Large intestine (tissue), 3 donors: ENCODE results near the gene EYS. TPM values are rescaled to one million over a fixed set of nuclear protein-coding genes. Genes with fewer than 3 reads are reported as not detected.
A peak's percentile ranks its signal among the peaks of the same experiment; 100 is the strongest.

Experiments used
- DNase-seq, 2 donors: peaks; one replicate each; pipeline versions ENCODE4 v3.0.0 to v3.0.0-alpha.2; 2013
- H3K27ac ChIP-seq: one replicate; pipeline ENCODE4 v1.5.1; 2013; ENCODE audit warnings: low read length
- H3K27me3 ChIP-seq: 2 replicates; pipeline ENCODE4 v1.6.1; 2013; ENCODE audit warnings: low read length; ENCODE audit not compliant: control insufficient read depth, insufficient read depth
- H3K36me3 ChIP-seq: 2 replicates; pipeline ENCODE4 v1.6.1; 2013; ENCODE audit warnings: low read length; ENCODE audit not compliant: control insufficient read depth, insufficient read depth
- H3K4me1 ChIP-seq: one replicate; pipeline ENCODE4 v1.6.1; 2013; ENCODE audit warnings: low read length; ENCODE audit not compliant: control insufficient read depth, insufficient read depth
- H3K4me3 ChIP-seq: one replicate; pipeline ENCODE4 v1.5.1; 2013; ENCODE audit warnings: low read length
- H3K9me3 ChIP-seq: one replicate; pipeline ENCODE4 v1.6.1; 2013; ENCODE audit warnings: mild to moderate bottlenecking, low read depth, low read length, moderate library complexity; ENCODE audit not compliant: control insufficient read depth
- WGBS: methylation state at CpG from one replicate; pipeline ENCODE4 v1.1.5; 2013; ENCODE audit warnings: low lambda C conversion rate; ENCODE audit not compliant: insufficient coverage; 5-methylcytosine and 5-hydroxymethylcytosine counted together
- polyA plus RNA-seq: library from polyadenylated mRNA; unstranded; fragments of 120-200 nt; gene quantifications from one replicate; pipeline ENCODE4 v1.2.1, GENCODE V29; 2013

Gene EYS
- polyA plus RNA-seq, 1 donor: 0.76 TPM

DNA sequence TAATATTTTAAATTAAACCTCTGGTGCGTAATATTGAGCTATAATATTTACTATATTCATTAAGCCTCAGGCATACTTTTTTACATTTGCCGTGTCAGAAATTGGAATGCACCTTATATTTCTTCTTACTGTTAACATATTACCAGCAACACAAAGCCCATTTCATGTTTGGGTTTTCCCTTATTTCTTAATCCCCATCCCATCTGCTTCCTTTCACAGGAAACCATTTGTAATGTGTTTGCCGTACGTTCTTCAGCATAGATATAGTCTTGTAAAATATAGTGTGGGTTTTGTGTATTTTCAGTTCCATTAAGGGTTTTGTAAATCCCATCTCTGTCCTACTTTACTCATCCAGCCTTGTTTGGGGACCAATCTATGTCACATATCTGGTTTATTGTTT, 6.5 kb downstream of the EYS start:
- DNase-seq: no peak
- 79% methylated on average over 2 of the region's 4 CpGs for WGBS
- Histone ChIP-seq H3K27ac (no peak overlapping the region), H3K9me3 (no peaks in the 10 kb centered on the region), H3K4me3 (no peak overlapping the region), H3K27me3 (no peaks in the 10 kb centered on the region), H3K36me3 (no peaks in the 10 kb centered on the region), H3K4me1 (no peaks in the 10 kb centered on the region)

DNA sequence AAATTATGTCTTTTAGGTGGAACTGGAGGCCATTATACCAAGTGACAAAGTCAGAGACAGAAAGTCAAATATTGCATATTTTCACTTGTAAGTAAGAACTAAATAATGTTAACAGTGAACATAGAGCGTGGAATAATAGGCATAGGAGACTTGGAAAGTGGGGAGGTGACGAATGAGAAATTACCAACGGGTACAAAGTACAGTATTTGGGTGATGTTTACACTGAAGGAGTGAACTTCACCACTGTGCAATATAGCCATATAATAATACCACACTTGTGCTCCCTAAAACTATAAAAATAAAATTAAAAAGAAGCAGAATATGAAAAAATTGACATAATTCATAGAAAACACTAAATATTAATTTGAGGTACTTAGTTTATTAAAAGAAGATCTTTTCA, 14.9 kb downstream of the EYS start:
- Histone ChIP-seq H3K4me3 (no peak overlapping the region), H3K36me3 (no peaks in the 10 kb centered on the region), H3K9me3 (no peaks in the 10 kb centered on the region), H3K27ac (no peak overlapping the region), H3K27me3 (no peaks in the 10 kb centered on the region), H3K4me1 (no peaks in the 10 kb centered on the region)
- DNase-seq: no peak
- 59% methylated on average over 3 of the region's 3 CpGs for WGBS

DNA sequence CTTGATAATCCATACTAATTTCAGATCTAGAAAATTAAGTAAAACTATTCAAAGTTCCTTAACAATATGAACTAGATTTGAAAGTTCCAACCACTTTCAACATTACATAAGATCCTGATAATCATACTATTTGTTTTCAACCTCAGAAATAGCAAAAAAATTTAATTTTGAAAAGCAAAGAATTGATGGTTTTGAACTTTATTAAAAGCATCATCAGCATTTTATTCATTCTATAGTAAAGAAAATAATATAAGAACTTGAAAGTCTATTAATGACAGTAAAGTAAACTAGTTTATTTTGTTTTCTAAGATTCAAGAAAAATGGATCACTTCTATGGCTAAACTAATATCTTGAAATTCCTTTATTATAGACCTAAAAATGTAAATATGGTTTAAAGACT, 26.8 kb downstream of the EYS start:
- DNase-seq: no peak
- Histone ChIP-seq H3K9me3 (no peaks in the 10 kb centered on the region), H3K4me3 (no peak overlapping the region), H3K36me3 (no peaks in the 10 kb centered on the region), H3K27me3 (no peaks in the 10 kb centered on the region), H3K27ac (no peak overlapping the region), H3K4me1 (no peaks in the 10 kb centered on the region)

DNA sequence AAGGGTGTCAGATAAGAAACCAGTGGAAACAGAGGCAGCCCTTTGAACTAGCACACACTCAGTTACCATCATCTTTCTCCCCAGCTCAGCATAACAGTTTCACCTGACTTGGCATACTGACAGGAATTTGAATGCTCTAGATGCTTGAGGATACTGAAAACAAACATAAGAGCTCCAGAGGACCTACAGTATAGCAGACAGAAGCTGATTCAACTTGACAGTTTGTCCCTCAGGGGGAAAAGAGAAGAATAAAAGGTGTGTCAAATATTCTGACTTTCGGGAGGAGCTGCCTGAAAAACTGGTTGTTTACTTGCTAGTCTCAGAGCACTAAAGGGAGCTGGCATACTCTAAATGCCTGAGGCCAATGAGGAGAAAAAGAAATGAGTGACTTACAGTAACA, 35.1 kb downstream of the EYS start:
- no peaks in the 10 kb centered on the region for H3K27me3 ChIP-seq
- H3K36me3 ChIP-seq: no peaks in the 10 kb centered on the region
- H3K4me1 ChIP-seq: no peaks in the 10 kb centered on the region
- H3K9me3 ChIP-seq: peaks cover 3% of the 10 kb centered on the region
- no CpG with 5 or more reads among the region's 1 CpG for WGBS
- no peak for DNase-seq
- H3K4me3 ChIP-seq: no peak overlapping the region
- H3K27ac ChIP-seq: no peak overlapping the region

DNA sequence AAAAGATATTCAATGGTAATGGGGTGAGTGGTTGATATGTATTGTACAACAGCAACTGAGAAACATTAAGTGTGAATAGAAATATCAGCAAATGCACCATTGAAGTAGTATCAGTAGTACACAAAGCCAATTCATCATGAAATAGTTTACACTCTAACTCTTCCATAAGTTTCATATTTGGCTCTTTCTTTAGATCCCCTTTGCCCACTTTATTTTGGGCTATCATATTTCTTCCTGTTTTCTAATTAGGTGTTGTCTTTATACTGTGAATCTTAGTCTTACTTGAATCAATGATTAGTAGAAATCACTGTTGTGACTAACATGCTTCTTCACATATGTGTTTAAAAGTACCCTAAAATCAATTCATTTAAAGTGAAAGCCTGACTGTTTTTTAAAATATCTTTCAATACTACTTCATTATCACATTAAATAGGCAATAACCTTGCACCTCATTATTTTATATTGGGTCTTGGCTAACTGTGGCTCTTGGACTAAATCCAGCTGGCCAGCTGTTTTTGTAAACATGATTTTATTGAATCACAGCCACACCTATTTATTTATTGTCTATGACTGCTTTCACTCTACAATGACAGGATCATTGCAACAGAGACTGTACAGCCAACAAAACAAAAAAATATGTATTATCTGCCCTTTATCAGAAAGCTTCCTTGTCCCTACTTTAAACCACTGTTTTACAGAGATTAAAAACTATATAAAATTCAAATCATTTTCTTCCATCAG, 38.9 kb downstream of the EYS start:
- Histone ChIP-seq H3K27me3 (no peaks in the 10 kb centered on the region), H3K36me3 (no peaks in the 10 kb centered on the region), H3K9me3 (peaks cover 1% of the 10 kb centered on the region), H3K4me3 (no peak overlapping the region), H3K4me1 (no peaks in the 10 kb centered on the region), H3K27ac (no peak overlapping the region)
- DNase-seq: no peak

DNA sequence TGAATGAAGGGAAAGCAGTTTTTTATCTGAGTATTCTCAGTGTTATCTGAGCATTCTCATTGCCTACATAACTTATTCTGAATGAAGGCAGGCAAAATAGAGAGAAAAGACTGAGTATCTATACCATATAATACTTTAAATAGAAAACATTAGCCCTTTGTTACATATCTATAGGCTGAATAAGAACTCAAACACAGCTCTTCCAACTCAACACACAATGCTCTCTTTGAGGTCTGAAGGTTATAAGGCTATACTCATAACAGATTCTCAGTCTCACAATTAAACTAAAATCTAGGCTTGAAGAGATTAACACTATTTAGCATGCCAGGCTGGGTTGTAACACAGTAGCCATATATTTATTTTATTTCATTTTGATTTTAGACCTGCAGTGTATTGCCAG, 56.9 kb downstream of the EYS start:
- H3K4me3 ChIP-seq: no peak overlapping the region
- no peaks in the 10 kb centered on the region for H3K9me3 ChIP-seq
- no peak for DNase-seq
- H3K4me1 ChIP-seq: no peaks in the 10 kb centered on the region
- no peak overlapping the region for H3K27ac ChIP-seq
- H3K36me3 ChIP-seq: no peaks in the 10 kb centered on the region
- H3K27me3 ChIP-seq: no peaks in the 10 kb centered on the region

DNA sequence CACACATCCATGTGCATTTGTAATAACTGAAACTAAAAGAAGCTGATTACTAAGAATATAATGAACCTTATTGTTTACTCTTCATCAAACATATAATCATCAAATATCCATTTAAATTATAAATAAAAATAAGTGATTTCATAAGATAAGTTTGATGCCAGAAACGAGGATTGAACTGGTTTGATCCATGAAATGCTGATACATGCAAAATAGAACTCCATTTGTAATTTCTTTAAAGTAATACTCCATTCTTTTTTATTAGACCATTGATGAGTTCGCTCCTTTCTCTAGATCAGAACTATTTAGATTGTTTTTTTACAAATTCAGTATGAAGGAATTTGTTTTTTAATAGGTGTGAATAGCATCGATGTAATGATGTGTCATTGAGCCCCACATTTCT, 57.6 kb downstream of the EYS start:
- no peaks in the 10 kb centered on the region for H3K27me3 ChIP-seq
- 88% methylated on average over 3 of the region's 3 CpGs for WGBS
- no peaks in the 10 kb centered on the region for H3K4me1 ChIP-seq
- no peaks in the 10 kb centered on the region for H3K36me3 ChIP-seq
- H3K9me3 ChIP-seq: no peaks in the 10 kb centered on the region
- DNase-seq: no peak
- H3K4me3 ChIP-seq: no peak overlapping the region
- no peak overlapping the region for H3K27ac ChIP-seq

DNA sequence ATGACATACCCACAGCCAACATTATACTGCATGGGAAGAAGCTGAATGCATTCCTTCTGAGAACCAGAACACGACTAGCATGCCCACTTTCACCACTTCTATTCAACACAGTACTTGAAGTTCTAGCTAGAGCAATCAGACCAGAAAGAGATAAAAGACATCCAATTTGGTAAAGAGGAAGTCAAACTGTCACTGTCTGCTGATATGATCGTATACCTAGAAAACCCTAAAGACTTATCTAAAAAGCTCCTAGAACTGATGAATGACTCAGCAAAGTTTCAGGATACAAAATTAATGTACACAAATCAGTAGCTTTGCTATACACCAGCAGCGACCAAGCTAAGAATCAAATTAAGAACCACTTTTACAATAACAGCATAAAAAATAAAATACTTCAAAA, 60.5 kb downstream of the EYS start:
- no peak overlapping the region for H3K27ac ChIP-seq
- no peaks in the 10 kb centered on the region for H3K9me3 ChIP-seq
- DNase-seq: no peak
- WGBS: 74% methylated on average over 2 of the region's 3 CpGs
- no peak overlapping the region for H3K4me3 ChIP-seq
- H3K36me3 ChIP-seq: no peaks in the 10 kb centered on the region
- no peaks in the 10 kb centered on the region for H3K27me3 ChIP-seq
- no peaks in the 10 kb centered on the region for H3K4me1 ChIP-seq

DNA sequence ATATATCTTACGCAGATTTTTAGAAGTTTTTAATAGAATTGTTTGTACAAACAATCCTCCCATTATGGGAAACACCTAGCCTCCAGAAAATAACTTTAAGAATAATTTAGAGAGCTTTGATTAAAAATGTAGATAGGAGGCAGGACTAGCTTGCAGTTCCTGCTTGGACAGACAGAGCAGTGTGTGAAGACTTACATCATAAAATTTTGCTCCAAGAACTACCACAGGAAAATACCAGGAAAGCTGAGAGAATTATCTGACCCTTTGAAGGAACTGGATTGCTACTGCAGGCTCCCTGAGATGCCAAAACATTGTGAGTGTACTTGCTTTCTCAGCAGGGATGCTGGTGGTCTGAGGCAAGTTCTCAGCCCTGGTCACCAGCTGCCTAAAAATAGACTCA, 64.2 kb downstream of the EYS start:
- H3K4me1 ChIP-seq: no peaks in the 10 kb centered on the region
- DNase-seq: no peak
- WGBS: no CpG with 5 or more reads among the region's 1 CpG
- H3K4me3 ChIP-seq: no peak overlapping the region
- no peaks in the 10 kb centered on the region for H3K36me3 ChIP-seq
- peaks cover 2% of the 10 kb centered on the region for H3K9me3 ChIP-seq
- no peak overlapping the region for H3K27ac ChIP-seq
- H3K27me3 ChIP-seq: no peaks in the 10 kb centered on the region

DNA sequence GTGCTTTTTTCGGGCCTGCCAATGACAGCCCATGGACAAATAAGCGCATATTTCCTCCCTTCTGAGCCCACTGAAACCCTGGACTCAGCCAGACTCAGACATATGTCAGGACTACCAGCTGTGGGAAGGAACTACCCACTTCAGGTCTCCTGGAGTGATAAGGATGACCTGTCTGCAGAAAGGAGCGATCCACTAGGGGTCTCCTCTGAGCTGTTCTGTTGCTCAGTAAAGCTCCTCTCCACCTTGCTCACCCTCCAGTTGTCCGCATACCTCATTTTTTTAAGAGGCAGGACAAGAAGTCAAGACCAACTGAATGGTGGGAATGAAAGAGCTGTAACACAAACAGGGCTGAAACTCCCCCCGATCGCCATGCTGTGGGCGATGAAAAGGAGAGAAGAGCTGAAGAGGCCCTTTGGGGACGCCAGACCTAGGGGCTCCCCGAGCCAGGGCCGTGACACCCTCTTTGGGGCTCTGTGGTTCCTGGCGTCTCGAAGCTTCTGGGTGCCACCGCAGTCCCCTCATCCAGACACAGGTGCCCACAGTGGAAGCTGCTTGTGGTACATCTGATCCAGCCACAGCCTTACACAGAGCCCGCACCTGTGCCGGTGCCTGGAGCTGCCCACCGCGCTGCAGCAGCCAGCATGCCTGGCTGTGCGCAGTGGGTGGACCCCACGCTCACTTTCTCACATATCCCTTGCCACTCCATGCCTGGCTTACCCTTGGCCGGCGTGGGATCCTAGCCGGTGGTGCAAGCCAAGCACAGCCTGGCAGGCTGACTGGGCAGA, 68.8 kb downstream of the EYS start:
- no CpG with 5 or more reads among the region's 22 CpGs for WGBS
- H3K27ac ChIP-seq: no peak overlapping the region
- no peaks in the 10 kb centered on the region for H3K4me1 ChIP-seq
- H3K9me3 ChIP-seq: peaks cover 2% of the 10 kb centered on the region
- H3K27me3 ChIP-seq: no peaks in the 10 kb centered on the region
- DNase-seq: peak in 1 of 2 donors; percentile 2
- H3K4me3 ChIP-seq: no peak overlapping the region
- H3K36me3 ChIP-seq: no peaks in the 10 kb centered on the region
